HL-60 (cell line): ENCODE measurements around the gene ITPKC.
"Not testable (repeated sequence)": the region's sequence is repeated elsewhere in the genome, so short reads cannot be mapped to it uniquely, and the experiment has no call there.

Experiments
- DNase-seq, 2 experiments: peaks; one replicate each; pipeline ENCODE4 v3.0.0-alpha.2; 2010 to 2020; ENCODE audit warnings: low read depth in 1 of 2, low spot score in 1 of 2
- H3K27ac ChIP-seq: fragments of 250-450 bp; sonication (Bioruptor Pico); replicated peaks from 2 replicates; pipeline ENCODE4 v1.5.1; 2020; ENCODE audit warnings: mild to moderate bottlenecking, moderate library complexity
- H3K27me3 ChIP-seq: fragments of 250-450 bp; sonication (Bioruptor Pico); 2 replicates; pipeline ENCODE4 v1.5.1; 2021; ENCODE audit warnings: mild to moderate bottlenecking, moderate library complexity; ENCODE audit not compliant: insufficient read depth, poor library complexity, severe bottlenecking
- H3K4me3 ChIP-seq: replicated peaks from 2 replicates; pipeline ENCODE4 v1.5.1; 2011; ENCODE audit warnings: mild to moderate bottlenecking, control low read depth, low read length; ENCODE audit not compliant: insufficient read depth
- CTCF ChIP-seq: IDR thresholded peaks from one replicate; pipeline ENCODE4 v1.5.1; 2011; ENCODE audit warnings: low read length, control low read depth, inconsistent platforms; ENCODE audit not compliant: insufficient read depth
- GABPA ChIP-seq: IDR thresholded peaks from 2 replicates; pipeline ENCODE4 v1.6.1; 2012; ENCODE audit warnings: low read depth
- POLR2AphosphoS5 ChIP-seq: IDR thresholded peaks from 2 replicates; pipeline ENCODE4 v1.6.1; 2012; ENCODE audit warnings: low read depth
- REST ChIP-seq: IDR thresholded peaks from 2 replicates; pipeline ENCODE4 v1.6.1; 2012; ENCODE audit warnings: low read depth; ENCODE audit not compliant: insufficient replicate concordance
- SPI1 ChIP-seq: IDR thresholded peaks from 2 replicates; pipeline ENCODE4 v1.6.1; 2012; ENCODE audit warnings: low read depth, mild to moderate bottlenecking, borderline replicate concordance

The ITPKC gene

GRCh38 chr19:40726279-40726678 is 9.4 kb downstream of the ITPKC start:
- no peak for TF ChIP-seq GABPA
- no peak for TF ChIP-seq REST
- TF ChIP-seq CTCF = no peak
- TF ChIP-seq POLR2AphosphoS5 = no peak
- DNase-seq = no peak
- Histone ChIP-seq H3K27me3 (no peaks in the 10 kb centered on the region), H3K27ac (no peak overlapping the region), H3K4me3 (no peak overlapping the region)

GRCh38 chr19:40730065-40730464 is 13.2 kb downstream of the ITPKC start:
- H3K4me3 ChIP-seq, DNase-seq, H3K27ac ChIP-seq, H3K27me3 ChIP-seq: not testable (repeated sequence)

- H3K27ac ChIP-seq, DNase-seq, H3K27me3 ChIP-seq, H3K4me3 ChIP-seq: not testable (repeated sequence)
These were observed 15.4 kb downstream of the ITPKC start for GRCh38 chr19:40732304-40732703.

GRCh38 chr19:40733149-40733548 is 16.2 kb downstream of the ITPKC start:
- TF ChIP-seq GABPA (no peak), REST (no peak), CTCF (no peak), SPI1 (no peak), POLR2AphosphoS5 (no peak)
- DNase-seq = no peak
- Histone ChIP-seq H3K27me3 (no peaks in the 10 kb centered on the region), H3K27ac (no peak overlapping the region), H3K4me3 (no peak overlapping the region)

GRCh38 chr19:40735013-40735771 is 18.3 kb downstream of the ITPKC start:
- Histone ChIP-seq H3K27me3 (no peaks in the 10 kb centered on the region), H3K27ac (no peak overlapping the region), H3K4me3 (no peak overlapping the region)
- no peak for DNase-seq
- no peak for TF ChIP-seq SPI1
